Measurements from ENCODE around the gene PDAP1. TPM values are rescaled to one million over a fixed set of nuclear protein-coding genes. Genes with fewer than 3 reads are reported as not detected.

PDAP1 gene
- total RNA-seq, 2 donors from 2014 or later, result 98.6 to 103 TPM

- Histone ChIP-seq H3K9me3 (no peaks in the 10 kb centered on the region), H3K27me3 (replicated peaks; ENCODE audit: insufficient read depth) (no peaks in the 10 kb centered on the region), H3K36me3 (peaks cover 4 to 12% of the 10 kb centered on the region in 2 donors), H3K27ac (no peak overlapping the region), H3K4me1 (replicated peaks) (peaks cover 8% of the 10 kb centered on the region), H3K4me3 (no peak overlapping the region)
- TF ChIP-seq CTCF (IDR thresholded peaks at IDR 0.05), result no peak
- TF ChIP-seq POLR2A (IDR thresholded peaks at IDR 0.05), result no peak
- TF ChIP-seq POLR2AphosphoS5 (IDR thresholded peaks at IDR 0.05), result no peak
- WGBS, result 94% methylated on average over 10 of the region's 10 CpGs
- DNase-seq (ENCODE audit: low spot score), result no peak
- intact Hi-C loops (cut with DNase I), result loop anchor here (5.0 to 10.0 kb wide), 2 partner anchors 33 to 260 kb away; partner anchors contain the start of genes ARPC1B and SMURF1
These were observed 3.4 kb downstream of the PDAP1 start for GRCh38 chr7:99404977-99405320.

DNA sequence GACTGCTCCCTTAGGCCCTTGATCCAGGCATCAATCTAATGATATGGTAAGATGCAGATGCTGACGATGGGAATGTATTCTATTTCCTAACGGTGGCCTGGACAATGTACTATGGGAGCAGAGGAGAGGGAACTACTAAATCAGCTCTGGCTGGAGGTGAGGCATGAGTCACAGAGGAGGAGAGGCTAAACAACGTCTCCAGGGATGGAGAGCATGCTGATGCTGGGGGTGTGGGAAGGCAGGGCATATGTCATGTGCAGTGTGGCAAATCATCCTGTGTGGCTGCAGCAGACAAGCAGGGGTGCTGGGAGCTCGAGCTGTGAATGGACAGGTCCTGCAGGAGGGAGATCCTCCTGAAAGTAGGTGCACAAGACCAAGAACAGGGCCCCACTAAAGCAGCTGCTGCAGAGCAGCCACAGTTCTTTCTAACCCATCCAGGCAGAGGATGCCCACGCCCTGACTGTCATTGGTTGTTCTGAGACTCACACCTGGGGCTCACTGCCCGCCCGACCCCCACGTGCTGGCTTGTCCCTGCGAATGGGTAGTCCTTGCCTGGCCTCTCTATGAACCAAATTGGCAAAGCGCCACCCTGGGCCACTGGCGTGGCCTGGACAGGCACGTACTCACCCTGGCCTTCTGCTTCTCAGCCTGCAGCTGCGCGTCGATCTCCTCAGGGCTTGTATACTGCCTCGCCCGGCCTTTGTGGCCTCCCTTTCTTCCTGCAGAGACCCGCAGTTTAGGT lies 4.0 kb downstream of the PDAP1 start:
- H3K9me3 ChIP-seq, result no peaks in the 10 kb centered on the region
- DNase-seq (ENCODE audit: low spot score), result no peak
- intact Hi-C loops (cut with DNase I), result loop anchor here (10.0 kb wide), 1 partner anchor 260 kb away; the partner anchor contains the start of gene SMURF1
- H3K27ac ChIP-seq, result no peak overlapping the region
- peaks cover 4 to 18% of the 10 kb centered on the region in 2 donors for H3K36me3 ChIP-seq
- H3K27me3 ChIP-seq (replicated peaks; ENCODE audit: insufficient read depth), result no peaks in the 10 kb centered on the region
- WGBS, result 76% methylated on average over 18 of the region's 18 CpGs
- H3K4me3 ChIP-seq, result no peak overlapping the region
- H3K4me1 ChIP-seq (replicated peaks), result peaks cover 4% of the 10 kb centered on the region
- TF ChIP-seq CTCF (IDR thresholded peaks at IDR 0.05) (no peak), POLR2A (IDR thresholded peaks at IDR 0.05) (no peak), POLR2AphosphoS5 (IDR thresholded peaks at IDR 0.05) (no peak)

- intact Hi-C loops (cut with DNase I), result loop anchor here (10.0 kb wide), 1 partner anchor 259 kb away; the partner anchor contains the start of gene SMURF1
- WGBS, result 87% methylated on average over 5 of the region's 5 CpGs
- Histone ChIP-seq H3K4me1 (replicated peaks) (peaks cover 4% of the 10 kb centered on the region), H3K27me3 (replicated peaks; ENCODE audit: insufficient read depth) (no peaks in the 10 kb centered on the region), H3K4me3 (no peak overlapping the region), H3K36me3 (peaks cover 5 to 18% of the 10 kb centered on the region in 2 donors), H3K27ac (no peak overlapping the region), H3K9me3 (no peaks in the 10 kb centered on the region)
- no peak for DNase-seq (ENCODE audit: low spot score)
- no peak for TF ChIP-seq POLR2A (IDR thresholded peaks at IDR 0.05)
- no peak for TF ChIP-seq CTCF (IDR thresholded peaks at IDR 0.05)
- no peak for TF ChIP-seq POLR2AphosphoS5 (IDR thresholded peaks at IDR 0.05)
These were observed 4.6 kb downstream of the PDAP1 start for GRCh38 chr7:99403764-99404163.

GRCh38 chr7:99402854-99403253 lies 5.5 kb downstream of the PDAP1 start:
- no peak overlapping the region for H3K4me3 ChIP-seq
- intact Hi-C loops (cut with DNase I), result loop anchor here (10.0 kb wide), 1 partner anchor 258 kb away; the partner anchor contains the start of gene SMURF1

More at GRCh38 chr7:99402854-99403253, 5.5 kb downstream of the PDAP1 start:
- no peak overlapping the region for H3K27ac ChIP-seq
- H3K36me3 ChIP-seq, result peaks cover 13 to 18% of the 10 kb centered on the region in 2 donors
- H3K27me3 ChIP-seq (replicated peaks; ENCODE audit: insufficient read depth), result no peaks in the 10 kb centered on the region
- WGBS, result 100% methylated on average over 3 of the region's 3 CpGs
- no peak for DNase-seq (ENCODE audit: low spot score)
- H3K9me3 ChIP-seq, result no peaks in the 10 kb centered on the region
- H3K4me1 ChIP-seq (replicated peaks), result peaks cover 4% of the 10 kb centered on the region
- TF ChIP-seq POLR2A (IDR thresholded peaks at IDR 0.05) (no peak), POLR2AphosphoS5 (IDR thresholded peaks at IDR 0.05) (no peak), CTCF (IDR thresholded peaks at IDR 0.05) (no peak)

All from prostate gland (tissue), 2 donors.